HUES64 (cell line): ENCODE data around the gene NLRP3.
"Not testable (repeated sequence)": the region's sequence is repeated elsewhere in the genome, so short reads cannot be mapped to it uniquely, and the experiment has no call there.

Experiments used
- H3K27ac ChIP-seq: 2 replicates; pipeline ENCODE4 v1.7.0; 2013; ENCODE audit warnings: low read depth, low read length, inconsistent platforms
- H3K27me3 ChIP-seq: 2 replicates; pipeline ENCODE4 v1.6.1; 2013; ENCODE audit warnings: mild to moderate bottlenecking, low read length; ENCODE audit not compliant: insufficient read depth
- H3K36me3 ChIP-seq: 2 replicates; pipeline ENCODE4 v1.6.1; 2013; ENCODE audit warnings: mild to moderate bottlenecking, low read length; ENCODE audit not compliant: insufficient read depth
- H3K4me1 ChIP-seq: 2 replicates; pipeline ENCODE4 v1.6.1; 2013; ENCODE audit warnings: mild to moderate bottlenecking, low read length, moderate library complexity; ENCODE audit not compliant: insufficient read depth
- H3K4me3 ChIP-seq: 2 replicates; pipeline ENCODE4 v1.5.1; 2013; ENCODE audit warnings: mild to moderate bottlenecking, low read length, moderate library complexity
- H3K9ac ChIP-seq: 2 replicates; pipeline ENCODE4 v1.6.1; 2013; ENCODE audit warnings: mild to moderate bottlenecking, low read depth, low read length
- H3K9me3 ChIP-seq: 2 replicates; pipeline ENCODE4 v1.6.1; 2013; ENCODE audit warnings: low read depth, low read length; ENCODE audit not compliant: insufficient read depth
- WGBS: fragments of 150-250, 120-280 bp; methylation state at CpG from one replicate; pipeline ENCODE4 v1.1.7; 2013; ENCODE audit warnings: missing lambda C conversion rate; 5-methylcytosine and 5-hydroxymethylcytosine counted together

The NLRP3 gene

GRCh38 chr1:247475793-247476192 is 59.8 kb downstream of the NLRP3 start:
- H3K9ac ChIP-seq = no peak overlapping the region
- 97% methylated on average over 2 of the region's 2 CpGs for WGBS
- no peaks in the 10 kb centered on the region for H3K27me3 ChIP-seq
- H3K4me1 ChIP-seq = peaks cover 23% of the 10 kb centered on the region
- no peak overlapping the region for H3K4me3 ChIP-seq
- 0 out of 2 replicates have a peak, but pooled peaks cover 2% of the 10 kb centered on the region for H3K9me3 ChIP-seq
- no peaks in the 10 kb centered on the region for H3K36me3 ChIP-seq
- H3K27ac ChIP-seq = no peak overlapping the region

- not testable (repeated sequence) for H3K4me3 ChIP-seq, H3K27ac ChIP-seq, H3K9ac ChIP-seq, H3K27me3 ChIP-seq, H3K36me3 ChIP-seq, H3K9me3 ChIP-seq
- WGBS = 97% methylated on average over 5 of the region's 6 CpGs
- H3K4me1 ChIP-seq = peaks cover 23% of the 10 kb centered on the region
These were observed 60.5 kb downstream of the NLRP3 start for GRCh38 chr1:247476328-247477058.

- 100% methylated on average over 1 of the region's 1 CpG for WGBS
- no peaks in the 10 kb centered on the region for H3K27me3 ChIP-seq
- H3K4me1 ChIP-seq = no peaks in the 10 kb centered on the region
- H3K4me3 ChIP-seq = no peak overlapping the region
- H3K36me3 ChIP-seq = no peaks in the 10 kb centered on the region
- H3K9me3 ChIP-seq = no peaks in the 10 kb centered on the region
- no peak overlapping the region for H3K27ac ChIP-seq
- no peak overlapping the region for H3K9ac ChIP-seq
These were observed 66.8 kb downstream of the NLRP3 start for GRCh38 chr1:247482747-247483146.

- no peak overlapping the region for H3K4me3 ChIP-seq
- no peak overlapping the region for H3K9ac ChIP-seq
- no peaks in the 10 kb centered on the region for H3K4me1 ChIP-seq
- H3K36me3 ChIP-seq = no peaks in the 10 kb centered on the region
- no peak overlapping the region for H3K27ac ChIP-seq
- no peaks in the 10 kb centered on the region for H3K9me3 ChIP-seq
- no peaks in the 10 kb centered on the region for H3K27me3 ChIP-seq
These were observed 71.1 kb downstream of the NLRP3 start for GRCh38 chr1:247487057-247487456.

GRCh38 chr1:247491328-247491727 is 75.4 kb downstream of the NLRP3 start:
- Histone ChIP-seq H3K4me1 (no peaks in the 10 kb centered on the region), H3K4me3 (no peak overlapping the region), H3K27me3 (no peaks in the 10 kb centered on the region), H3K9ac (no peak overlapping the region), H3K27ac (no peak overlapping the region), H3K9me3 (no peaks in the 10 kb centered on the region), H3K36me3 (no peaks in the 10 kb centered on the region)
- 95% methylated on average over 12 of the region's 12 CpGs for WGBS

- Histone ChIP-seq H3K4me3 (no peak overlapping the region), H3K9me3 (no peaks in the 10 kb centered on the region), H3K27ac (no peak overlapping the region), H3K36me3 (no peaks in the 10 kb centered on the region), H3K4me1 (no peaks in the 10 kb centered on the region), H3K9ac (no peak overlapping the region), H3K27me3 (no peaks in the 10 kb centered on the region)
- no CpG with 5 or more reads among the region's 1 CpG for WGBS
These were observed 77.1 kb downstream of the NLRP3 start for GRCh38 chr1:247493106-247493505.

- no peak overlapping the region for H3K9ac ChIP-seq
- H3K9me3 ChIP-seq = no peaks in the 10 kb centered on the region
- H3K4me1 ChIP-seq = no peaks in the 10 kb centered on the region
- no peak overlapping the region for H3K27ac ChIP-seq
- H3K27me3 ChIP-seq = no peaks in the 10 kb centered on the region
- no peak overlapping the region for H3K4me3 ChIP-seq
- WGBS = 89% methylated on average over 2 of the region's 2 CpGs
- no peaks in the 10 kb centered on the region for H3K36me3 ChIP-seq
These were observed 78.8 kb downstream of the NLRP3 start for GRCh38 chr1:247494767-247495166.

- Histone ChIP-seq H3K36me3 (no peaks in the 10 kb centered on the region), H3K4me3 (no peak overlapping the region), H3K9me3 (no peaks in the 10 kb centered on the region), H3K9ac (no peak overlapping the region), H3K27me3 (no peaks in the 10 kb centered on the region), H3K4me1 (no peaks in the 10 kb centered on the region), H3K27ac (no peak overlapping the region)
- WGBS = 92% methylated on average over 9 of the region's 10 CpGs
These were observed 80.8 kb downstream of the NLRP3 start for GRCh38 chr1:247496581-247497285.
